Endodermal cell (in vitro differentiated cells): Measurements from ENCODE around the gene LCN12. TPM values are rescaled to one million over a fixed set of nuclear protein-coding genes. Genes with fewer than 3 reads are reported as not detected.

Experiments used
- DNase-seq: peaks from one replicate; pipeline ENCODE4 v3.0.0-alpha.2; 2017
- H3K27ac ChIP-seq: 2 replicates; pipeline ENCODE4 v1.5.1; 2013; ENCODE audit warnings: mild to moderate bottlenecking, low read depth, low read length, moderate library complexity
- H3K27me3 ChIP-seq: 2 replicates; pipeline ENCODE4 v1.6.1; 2013; ENCODE audit warnings: mild to moderate bottlenecking, low read length, moderate library complexity; ENCODE audit not compliant: insufficient read depth, control insufficient read depth, poor library complexity, severe bottlenecking
- H3K36me3 ChIP-seq: 2 replicates; pipeline ENCODE4 v1.7.0; 2013; ENCODE audit warnings: mild to moderate bottlenecking, low read length, moderate library complexity; ENCODE audit not compliant: control insufficient read depth, insufficient read depth
- H3K4me1 ChIP-seq: one replicate; pipeline ENCODE4 v1.7.0; 2013; ENCODE audit warnings: low read length; ENCODE audit not compliant: control insufficient read depth, insufficient read depth
- H3K4me3 ChIP-seq: 2 replicates; pipeline ENCODE4 v1.5.1; 2013; ENCODE audit warnings: mild to moderate bottlenecking, low read length, moderate library complexity
- H3K9ac ChIP-seq: 2 replicates; pipeline ENCODE4 v1.6.1; 2013; ENCODE audit warnings: mild to moderate bottlenecking, low read length, moderate library complexity; ENCODE audit not compliant: poor library complexity, severe bottlenecking; ENCODE audit errors: extremely low read depth
- H3K9me3 ChIP-seq: 2 replicates; pipeline ENCODE4 v1.6.1; 2013; ENCODE audit warnings: mild to moderate bottlenecking, low read length, moderate library complexity; ENCODE audit not compliant: control insufficient read depth
- H3K27ac Mint-ChIP-seq: 2 replicates; pipeline ENCODE4 v1.8.0; 2020; ENCODE audit warnings: mixed read lengths
- H3K27me3 Mint-ChIP-seq: 2 replicates; pipeline ENCODE4 v1.8.0; 2021; ENCODE audit warnings: mild to moderate bottlenecking, mixed read lengths; ENCODE audit not compliant: insufficient read depth
- H3K36me3 Mint-ChIP-seq: 2 replicates; pipeline ENCODE4 v1.8.0; 2020; ENCODE audit warnings: low read depth, mixed read lengths
- H3K4me1 Mint-ChIP-seq: 2 replicates; pipeline ENCODE4 v1.8.0; 2020; ENCODE audit warnings: mixed read lengths
- H3K4me3 Mint-ChIP-seq: 2 replicates; pipeline ENCODE4 v1.8.0; 2020; ENCODE audit warnings: mild to moderate bottlenecking, moderate library complexity, mixed read lengths
- H3K9me3 Mint-ChIP-seq: 2 replicates; pipeline ENCODE4 v1.8.0; 2020; ENCODE audit warnings: mild to moderate bottlenecking, mixed read lengths
- WGBS, 2 experiments: methylation state at CpG; one replicate each; pipeline versions ENCODE4 v1.1.5 to v1.1.7; 2013; ENCODE audit warnings: missing lambda C conversion rate in 2 of 2, mixed read lengths in 1 of 2; ENCODE audit not compliant: insufficient coverage in 1 of 2, insufficient read length in 1 of 2; 5-methylcytosine and 5-hydroxymethylcytosine counted together
- total RNA-seq, 2 donors: library from RNA; stranded (reverse); fragmentation: NEBNext Ultra II Directional in 1 of 2; extraction: Animal tissue kit (Norgen Biotek cat#: 25700) in 1 of 2; gene quantifications; 2 replicates in 1 of 2; 3 replicates in 1 of 2; pipeline ENCODE4 v1.2.1, GENCODE V29; 2021
- TF ChIP-seq, protein P1 (sequence below): fragments of 200-600 bp; sonication (generic); conservative IDR thresholded peaks from 2 replicates; pipeline ENCODE4 v1.5.0; 2021; ENCODE audit warnings: antibody characterized with exemption, mild to moderate bottlenecking

The LCN12 gene
- total RNA-seq, 2 donors from 2014 or later, result 2.1 to 4.4 TPM

DNA sequence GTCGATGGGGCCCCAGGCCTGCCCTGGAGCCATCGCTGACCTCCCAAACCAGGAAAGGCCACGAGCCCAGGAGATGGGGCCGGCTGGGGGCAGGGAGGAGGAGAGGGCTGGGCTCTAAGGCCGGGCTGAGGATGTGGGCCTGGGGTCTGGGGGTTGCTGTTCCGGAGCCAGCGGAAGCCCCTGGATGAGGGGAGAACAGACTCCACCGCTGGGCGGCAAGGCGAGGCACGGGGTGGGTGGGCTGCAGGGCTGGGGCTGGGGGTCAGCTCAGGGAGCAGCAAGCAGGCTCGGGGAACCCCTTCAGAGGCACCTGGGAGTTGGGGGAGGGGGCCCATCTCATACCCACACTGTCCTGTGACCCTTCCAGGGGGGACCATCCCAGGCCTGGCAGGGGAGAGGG lies 11.7 kb downstream of the LCN12 start:
- Histone ChIP-seq H3K4me3 (no peak overlapping the region), H3K27me3 (no peaks in the 10 kb centered on the region), H3K4me1 (no peaks in the 10 kb centered on the region), H3K27ac (no peak overlapping the region), H3K36me3 (no peaks in the 10 kb centered on the region), H3K9ac (no peak overlapping the region), H3K9me3 (no peaks in the 10 kb centered on the region)
- no peaks in the 10 kb centered on the region for H3K9me3 Mint-ChIP-seq
- H3K4me1 Mint-ChIP-seq, result peaks cover 8% of the 10 kb centered on the region
- H3K36me3 Mint-ChIP-seq, result no peaks in the 10 kb centered on the region
- H3K27ac Mint-ChIP-seq, result no peak overlapping the region
- TF ChIP-seq, protein P1, sequence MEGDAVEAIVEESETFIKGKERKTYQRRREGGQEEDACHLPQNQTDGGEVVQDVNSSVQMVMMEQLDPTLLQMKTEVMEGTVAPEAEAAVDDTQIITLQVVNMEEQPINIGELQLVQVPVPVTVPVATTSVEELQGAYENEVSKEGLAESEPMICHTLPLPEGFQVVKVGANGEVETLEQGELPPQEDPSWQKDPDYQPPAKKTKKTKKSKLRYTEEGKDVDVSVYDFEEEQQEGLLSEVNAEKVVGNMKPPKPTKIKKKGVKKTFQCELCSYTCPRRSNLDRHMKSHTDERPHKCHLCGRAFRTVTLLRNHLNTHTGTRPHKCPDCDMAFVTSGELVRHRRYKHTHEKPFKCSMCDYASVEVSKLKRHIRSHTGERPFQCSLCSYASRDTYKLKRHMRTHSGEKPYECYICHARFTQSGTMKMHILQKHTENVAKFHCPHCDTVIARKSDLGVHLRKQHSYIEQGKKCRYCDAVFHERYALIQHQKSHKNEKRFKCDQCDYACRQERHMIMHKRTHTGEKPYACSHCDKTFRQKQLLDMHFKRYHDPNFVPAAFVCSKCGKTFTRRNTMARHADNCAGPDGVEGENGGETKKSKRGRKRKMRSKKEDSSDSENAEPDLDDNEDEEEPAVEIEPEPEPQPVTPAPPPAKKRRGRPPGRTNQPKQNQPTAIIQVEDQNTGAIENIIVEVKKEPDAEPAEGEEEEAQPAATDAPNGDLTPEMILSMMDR, result no peak
- peaks cover 1% of the 10 kb centered on the region for H3K27me3 Mint-ChIP-seq
- H3K4me3 Mint-ChIP-seq, result no peak overlapping the region
- WGBS, 2 experiments, result 88 to 89% methylated on average over 10 to 12 of the region's 12 CpGs
- no peak for DNase-seq

DNA sequence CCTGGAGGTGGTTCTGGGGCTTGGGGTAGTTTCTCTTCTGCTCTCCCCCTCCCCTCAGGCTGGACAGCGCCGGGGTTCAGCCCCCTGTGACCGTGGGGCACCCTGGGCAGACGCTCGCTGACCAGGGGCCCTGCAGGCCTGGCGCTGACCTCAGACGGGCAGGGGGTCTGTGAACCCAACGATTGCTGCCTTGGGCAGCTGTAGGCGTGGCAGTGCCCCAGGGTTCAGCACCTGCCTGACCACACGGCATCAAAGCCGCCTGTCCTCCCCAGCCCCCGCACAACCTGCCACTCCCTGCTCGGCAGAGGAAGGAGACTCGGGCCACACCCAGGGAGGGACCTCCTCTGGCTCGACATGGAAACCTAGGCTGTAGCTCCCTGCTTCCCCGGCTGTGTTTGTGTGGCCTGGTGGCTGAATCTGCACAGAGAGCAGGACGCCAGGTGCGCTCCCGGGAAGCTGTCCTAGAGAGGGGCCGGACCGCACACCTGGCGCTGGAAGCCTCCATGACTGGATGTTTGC lies 12.2 kb downstream of the LCN12 start:
- H3K9me3 Mint-ChIP-seq, result no peaks in the 10 kb centered on the region
- TF ChIP-seq, protein P1, result no peak
- DNase-seq, result no peak
- Histone ChIP-seq H3K4me3 (no peak overlapping the region), H3K9ac (no peak overlapping the region), H3K36me3 (no peaks in the 10 kb centered on the region), H3K4me1 (no peaks in the 10 kb centered on the region), H3K27me3 (no peaks in the 10 kb centered on the region), H3K27ac (no peak overlapping the region), H3K9me3 (no peaks in the 10 kb centered on the region)
- H3K27me3 Mint-ChIP-seq, result peaks cover 1% of the 10 kb centered on the region
- 88 to 89% methylated on average over 15 to 22 of the region's 22 CpGs for WGBS, 2 experiments
- peaks cover 8% of the 10 kb centered on the region for H3K4me1 Mint-ChIP-seq
- no peak overlapping the region for H3K4me3 Mint-ChIP-seq
- H3K36me3 Mint-ChIP-seq, result no peaks in the 10 kb centered on the region
- no peak overlapping the region for H3K27ac Mint-ChIP-seq

DNA sequence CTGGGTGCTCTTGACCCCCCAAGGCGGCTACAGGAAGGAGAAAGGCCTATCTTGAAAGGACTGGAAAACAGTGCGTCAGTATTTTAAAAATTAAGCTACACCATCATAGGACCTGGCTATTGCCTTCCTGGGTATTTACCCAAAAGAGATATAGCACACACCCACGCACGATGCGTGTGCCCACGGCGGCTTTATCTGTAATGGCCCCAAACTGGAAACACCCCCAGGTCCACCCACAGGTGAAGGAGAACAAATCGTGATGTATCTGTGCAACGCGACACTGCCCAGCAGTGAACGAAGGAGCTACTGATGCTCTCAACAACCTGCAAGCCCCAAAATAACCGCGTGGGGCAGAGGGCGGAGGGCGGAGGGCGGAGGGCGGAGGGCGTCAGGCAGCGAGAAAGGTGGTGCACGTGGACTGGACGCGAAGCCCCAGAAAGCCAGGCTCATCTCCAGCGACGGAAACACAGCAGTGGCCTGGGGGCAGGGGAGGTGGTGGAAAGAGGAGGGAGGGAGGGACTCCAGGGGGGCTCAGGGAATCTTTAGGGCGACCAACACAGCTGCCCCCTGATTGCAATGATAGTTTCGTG lies 12.9 kb downstream of the LCN12 start:
- TF ChIP-seq, protein P1, result no peak
- WGBS, 2 experiments, result 91 to 92% methylated on average over 17 to 26 of the region's 26 CpGs
- H3K27ac ChIP-seq, result no peak overlapping the region
- no peak overlapping the region for H3K9ac ChIP-seq
- no peaks in the 10 kb centered on the region for H3K27me3 ChIP-seq
- no peaks in the 10 kb centered on the region for H3K36me3 Mint-ChIP-seq
- H3K4me1 Mint-ChIP-seq, result peaks cover 8% of the 10 kb centered on the region
- no peaks in the 10 kb centered on the region for H3K9me3 Mint-ChIP-seq
- no peaks in the 10 kb centered on the region for H3K36me3 ChIP-seq
- DNase-seq, result no peak
- no peak overlapping the region for H3K4me3 ChIP-seq
- H3K4me1 ChIP-seq, result no peaks in the 10 kb centered on the region
- H3K9me3 ChIP-seq, result no peaks in the 10 kb centered on the region
- H3K4me3 Mint-ChIP-seq, result no peak overlapping the region
- H3K27ac Mint-ChIP-seq, result no peak overlapping the region
- peaks cover 1% of the 10 kb centered on the region for H3K27me3 Mint-ChIP-seq
